Thyroid gland (tissue), 4 donors: ENCODE data around the gene BCCIP. TPM values are rescaled to one million over a fixed set of nuclear protein-coding genes. Genes with fewer than 3 reads are reported as not detected.
A peak's percentile ranks its signal among the peaks of the same experiment; 100 is the strongest.

Source experiments
- DNase-seq, 2 donors: peaks; one replicate each; pipeline ENCODE4 v3.0.0-alpha.2; 2019
- H3K27ac ChIP-seq, 3 donors: fragments of 200-600 bp; sonication (generic); 1 replicate in 2 of 3; 2 replicates in 1 of 3; pipeline ENCODE4 v1.5.1; 2016 to 2019; ENCODE audit warnings: mild to moderate bottlenecking in 1 of 3, moderate library complexity in 1 of 3
- H3K27me3 ChIP-seq: fragments of 200-600 bp; sonication (generic); one replicate; pipeline ENCODE4 v1.5.1; 2019
- H3K36me3 ChIP-seq, 2 donors: fragments of 200-600 bp; sonication (generic); one replicate each; pipeline ENCODE4 v1.5.1; 2016 to 2019
- H3K4me1 ChIP-seq, 2 donors: fragments of 200-600 bp; sonication (generic); one replicate each; pipeline ENCODE4 v1.5.1; 2017 to 2019
- H3K4me3 ChIP-seq, 3 donors: fragments of 200-600 bp; sonication (generic); replicated peaks in 1 of 3; 1 replicate in 2 of 3; 2 replicates in 1 of 3; pipeline ENCODE4 v1.5.1; 2016; ENCODE audit warnings: mild to moderate bottlenecking in 1 of 3
- H3K9me3 ChIP-seq: fragments of 200-600 bp; sonication (generic); one replicate; pipeline ENCODE4 v1.5.1; 2017
- CTCF ChIP-seq, 6 experiments: fragments of 200-600 bp in 3 of 6; fragments of 450-650 bp in 3 of 6; sonication (generic) in 3 of 6; IDR thresholded peaks; one replicate each; pipeline ENCODE4 v1.5.1; 2016 to 2019; ENCODE audit warnings: antibody characterized with exemption in 6 of 6, mild to moderate bottlenecking in 2 of 6, inconsistent platforms in 1 of 6, moderate library complexity in 1 of 6
- POLR2A ChIP-seq, 2 donors: fragments of 450-650 bp; IDR thresholded peaks; one replicate each; pipeline ENCODE4 v1.6.1; 2017; ENCODE audit warnings: antibody characterized with exemption in 2 of 2, mild to moderate bottlenecking in 2 of 2, moderate library complexity in 1 of 2
- WGBS, 2 donors: methylation state at CpG; one replicate each; pipeline ENCODE4 v1.1.5; 2017; 5-methylcytosine and 5-hydroxymethylcytosine counted together
- intact Hi-C: fragments of 100-400 bp; cut with DNase I; formaldehyde crosslinking; loops from one replicate; pipeline ENCODE4 v1.15.1; 2023
- total RNA-seq, 4 donors: library from RNA; depleted of rRNA; stranded (reverse); fragments of >200 nt; gene quantifications; one replicate each; pipeline ENCODE4 v1.2.3, GENCODE V29; 2016

The BCCIP gene
- 10 to 100 TPM; 38.6 to 52.1 (median 42.3) TPM for total RNA-seq

GRCh38 chr10:125822878-125823662 is at the start of gene BCCIP, which contains the start of gene UROS:
Gene BCCIP, plus strand, starts transcription at chr10:125823546. Its CDS starts 12 bp downstream, at chr10:125823558.
Gene UROS, minus strand, starts transcription at chr10:125823258. Its CDS starts 6,759 bp downstream, at chr10:125816499.
- Histone ChIP-seq H3K27me3 (no peaks in the 10 kb centered on the region), H3K4me1 (peaks cover 27 to 30% of the 10 kb centered on the region in 2 donors), H3K27ac (peak within 1 kb of the TSS; percentile 41 to 86 (median 78)), H3K9me3 (no peaks in the 10 kb centered on the region), H3K36me3 (peaks cover 3 to 12% of the 10 kb centered on the region in 2 donors), H3K4me3 (peak within 1 kb of the TSS; percentile 89 to 98 (median 96))
- peak; percentile 90 to 93 for DNase-seq
- peak in 1 of 6 experiments; percentile 16 for TF ChIP-seq CTCF (IDR thresholded peaks at IDR 0.05)
- TF ChIP-seq POLR2A (IDR thresholded peaks at IDR 0.05), result peak in 1 of 2 donors; percentile 55
- WGBS, 2 donors, result 0 to 1% methylated on average over 32 to 34 of the region's 74 CpGs
- intact Hi-C loops, result loop anchor here (10.0 kb wide), 1 partner anchor 108 kb away; the partner anchor contains the start of gene EDRF1

GRCh38 chr10:125773687-125774543 is 49.4 kb upstream of the BCCIP start:
- H3K27ac ChIP-seq, result no peak overlapping the region
- H3K4me1 ChIP-seq, result no peaks in the 10 kb centered on the region
- no peaks in the 10 kb centered on the region for H3K36me3 ChIP-seq
- intact Hi-C loops, result no loop called here
- H3K27me3 ChIP-seq, result no peaks in the 10 kb centered on the region
- no peak for TF ChIP-seq CTCF (IDR thresholded peaks at IDR 0.05)
- TF ChIP-seq POLR2A (IDR thresholded peaks at IDR 0.05), result no peak
- DNase-seq, result no peak
- no peaks in the 10 kb centered on the region for H3K9me3 ChIP-seq
- no peak overlapping the region for H3K4me3 ChIP-seq
- 59 to 77% methylated on average over 28 to 32 of the region's 75 CpGs for WGBS, 2 donors

GRCh38 chr10:125774581-125775191 is 48.7 kb upstream of the BCCIP start:
- WGBS, 2 donors, result 87 to 93% methylated on average over 28 to 29 of the region's 32 CpGs
- no peaks in the 10 kb centered on the region for H3K9me3 ChIP-seq
- no peaks in the 10 kb centered on the region for H3K27me3 ChIP-seq
- H3K27ac ChIP-seq, result no peak overlapping the region
- no peaks in the 10 kb centered on the region for H3K36me3 ChIP-seq
- TF ChIP-seq POLR2A (IDR thresholded peaks at IDR 0.05), result no peak
- no peak for TF ChIP-seq CTCF (IDR thresholded peaks at IDR 0.05)
- intact Hi-C loops, result no loop called here
- H3K4me3 ChIP-seq, result no peak overlapping the region
- H3K4me1 ChIP-seq, result no peaks in the 10 kb centered on the region
- DNase-seq, result no peak

GRCh38 chr10:125775491-125776106 is 47.7 kb upstream of the BCCIP start, which contains the start of gene MMP21:
Gene MMP21, minus strand, starts transcription at chr10:125775821. Its CDS starts 0 bp downstream, at chr10:125775821.
- no peaks in the 10 kb centered on the region for H3K27me3 ChIP-seq
- WGBS, 2 donors, result 93 to 96% methylated on average over 24 to 26 of the region's 26 CpGs
- no peaks in the 10 kb centered on the region for H3K9me3 ChIP-seq
- no peak within 1 kb of the TSS for H3K4me3 ChIP-seq
- no peak within 1 kb of the TSS for H3K27ac ChIP-seq
- no peaks in the 10 kb centered on the region for H3K4me1 ChIP-seq
- TF ChIP-seq CTCF (IDR thresholded peaks at IDR 0.05) (no peak), POLR2A (IDR thresholded peaks at IDR 0.05) (no peak)
- no peak for DNase-seq
- intact Hi-C loops, result no loop called here
- H3K36me3 ChIP-seq, result no peaks in the 10 kb centered on the region
